Measurements from ENCODE around the gene C22orf23.
A peak's percentile ranks its signal among the peaks of the same experiment; 100 is the strongest.

C22orf23 gene

DNA sequence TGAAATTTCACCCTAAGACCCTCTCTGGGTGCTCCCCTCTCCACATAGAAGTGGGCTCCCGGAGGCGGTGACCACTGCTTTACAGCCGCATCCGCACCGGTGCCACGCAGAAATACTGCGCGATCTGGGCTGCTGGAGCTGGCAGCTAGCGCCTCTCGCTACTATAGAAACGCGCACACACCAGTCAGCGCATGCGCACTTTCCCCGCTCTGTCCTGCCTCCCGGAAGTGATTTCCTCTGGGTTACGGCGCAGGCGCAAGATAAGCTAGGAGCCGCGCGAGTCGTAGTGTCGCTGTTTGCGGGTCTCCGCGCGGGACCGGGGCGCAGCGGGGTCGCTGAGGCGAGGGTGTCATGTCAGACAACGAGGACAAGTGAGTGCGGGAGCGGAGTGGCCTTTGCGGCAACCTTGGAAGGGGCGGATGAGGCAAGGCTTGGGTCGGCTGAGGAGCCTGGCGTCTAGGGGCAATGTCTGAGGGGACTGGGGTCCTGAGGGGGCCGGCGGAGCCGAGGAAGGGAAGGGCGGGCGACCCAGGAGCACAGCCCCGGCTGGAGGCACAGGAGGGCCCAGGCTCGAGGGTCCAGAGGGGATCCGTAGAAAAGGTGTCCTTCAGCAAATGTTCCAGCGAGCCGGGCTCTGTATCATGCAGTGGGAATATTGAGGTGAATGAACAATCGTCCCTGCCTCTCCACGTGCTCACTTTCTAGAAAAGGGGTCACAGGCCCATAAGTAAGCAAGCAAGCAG is at the start of gene C22orf23, which contains the start of gene POLR2F:
TSS of gene C22orf23 (minus strand) at position 165 of the 743 bp plus-strand sequence. CDS start 452 bp downstream, outside the sequence.
TSS of gene POLR2F (plus strand) at position 263 of the 743 bp plus-strand sequence. CDS start at position 352, 89 bp downstream.
- DNase-seq: peak; percentile 64

DNA sequence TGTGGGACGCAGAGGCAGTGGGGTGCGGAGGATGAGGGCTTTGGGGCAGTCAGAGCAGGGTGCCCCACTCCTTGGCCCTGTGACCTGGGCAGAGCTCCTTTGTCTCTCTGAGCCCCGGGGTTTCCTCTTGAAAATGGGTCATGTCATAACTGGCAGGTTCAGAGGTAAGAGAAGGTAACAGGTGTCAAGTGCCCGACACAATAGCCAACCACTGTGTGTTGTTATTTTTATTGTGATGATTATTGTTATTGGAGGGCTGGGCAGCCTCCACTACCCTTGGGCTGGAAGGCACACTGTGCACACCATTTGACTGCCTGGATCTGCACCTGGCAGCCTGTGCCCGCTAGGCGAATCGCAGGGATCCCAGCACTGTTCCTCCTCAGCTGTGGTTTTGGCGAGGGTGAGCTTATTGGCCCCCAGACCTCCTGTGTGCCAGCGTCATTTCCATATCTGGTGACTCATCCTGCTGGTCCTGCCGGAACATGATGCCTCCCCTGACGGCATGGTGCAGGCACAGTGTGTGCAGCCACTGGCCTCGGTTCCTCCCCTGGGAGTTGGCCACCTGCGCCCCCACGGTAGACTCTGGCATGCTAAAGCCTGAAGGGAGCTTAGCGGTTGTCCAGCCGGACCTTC is 46.4 kb upstream of the C22orf23 start:
- DNase-seq: no peak

DNA sequence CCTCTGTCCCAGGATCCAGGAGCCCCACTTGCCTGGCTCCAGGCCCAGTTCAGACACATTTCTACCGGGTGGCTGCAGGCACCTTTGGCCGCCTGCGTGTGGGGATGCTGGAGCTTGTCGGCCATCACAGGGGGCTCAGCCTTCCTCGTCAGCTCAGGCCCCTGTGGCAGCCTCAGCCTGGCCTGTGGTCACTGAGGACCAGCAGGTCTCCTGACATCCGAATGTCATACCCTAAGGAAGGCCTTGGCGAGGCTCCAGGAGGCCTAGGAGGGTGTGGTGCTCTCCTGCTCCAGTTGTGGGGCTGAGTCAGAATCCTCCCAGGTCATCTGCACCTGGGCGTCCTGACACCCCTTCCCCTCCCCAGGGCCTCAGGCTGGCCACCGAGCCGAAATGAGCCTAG is 45.8 kb upstream of the C22orf23 start:
- no peak for DNase-seq

DNA sequence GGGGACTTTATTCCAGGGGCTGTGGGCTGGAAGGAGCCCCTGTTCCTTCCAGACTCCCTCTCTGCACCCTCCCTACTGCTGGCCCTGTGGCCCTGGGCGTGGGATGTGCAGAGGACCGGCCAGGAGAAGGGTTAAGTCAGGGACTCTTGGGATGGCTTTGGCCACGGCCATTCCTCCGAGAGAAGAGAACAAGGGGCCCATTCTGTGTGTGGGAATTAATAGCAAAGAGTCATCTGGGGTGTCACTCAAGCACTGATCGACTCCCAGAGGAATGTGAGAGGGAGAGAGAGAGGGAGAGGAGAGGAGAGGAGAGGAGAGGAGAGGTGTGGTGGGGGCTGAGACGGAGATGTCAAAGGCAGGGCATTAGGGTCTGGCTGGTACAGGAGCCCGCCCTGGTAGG is 45.1 kb upstream of the C22orf23 start:
- no peak for DNase-seq

DNA sequence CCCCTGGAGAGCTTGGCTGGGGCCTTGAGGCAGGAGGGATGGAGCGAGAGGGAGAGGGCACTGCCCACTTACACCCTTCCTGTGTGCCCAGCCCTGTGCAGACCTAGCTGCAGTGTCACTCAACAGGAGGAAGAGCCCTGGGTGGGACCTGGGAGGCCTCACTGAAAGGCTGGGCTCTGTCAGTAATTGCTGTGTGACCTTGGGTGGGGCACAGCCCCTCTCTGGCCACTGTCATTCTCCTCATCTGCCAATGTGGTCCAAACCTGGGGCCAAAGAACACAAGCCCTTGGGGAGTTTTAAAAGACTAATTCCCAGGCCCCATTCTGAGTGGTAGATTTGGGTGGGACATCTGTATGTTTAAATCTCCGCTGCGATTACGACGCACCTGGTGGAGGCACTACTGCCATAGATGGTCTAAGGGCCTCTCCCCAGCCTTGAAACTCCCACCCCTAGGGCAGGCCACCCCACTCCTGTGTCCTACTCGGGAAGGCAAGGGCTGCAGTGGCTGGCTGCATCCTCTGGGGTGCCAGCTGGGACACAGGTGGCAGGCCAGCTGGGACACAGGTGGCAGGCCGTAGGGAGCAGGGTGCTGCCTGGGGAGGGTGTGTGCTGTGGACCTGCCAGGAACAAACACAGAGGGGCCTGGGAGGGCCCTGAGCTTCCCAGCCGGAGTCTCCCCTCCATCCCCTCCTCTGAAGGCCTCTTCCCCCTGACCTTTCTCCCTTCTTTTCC is 43.3 kb upstream of the C22orf23 start:
- peak; percentile 37 for DNase-seq

DNA sequence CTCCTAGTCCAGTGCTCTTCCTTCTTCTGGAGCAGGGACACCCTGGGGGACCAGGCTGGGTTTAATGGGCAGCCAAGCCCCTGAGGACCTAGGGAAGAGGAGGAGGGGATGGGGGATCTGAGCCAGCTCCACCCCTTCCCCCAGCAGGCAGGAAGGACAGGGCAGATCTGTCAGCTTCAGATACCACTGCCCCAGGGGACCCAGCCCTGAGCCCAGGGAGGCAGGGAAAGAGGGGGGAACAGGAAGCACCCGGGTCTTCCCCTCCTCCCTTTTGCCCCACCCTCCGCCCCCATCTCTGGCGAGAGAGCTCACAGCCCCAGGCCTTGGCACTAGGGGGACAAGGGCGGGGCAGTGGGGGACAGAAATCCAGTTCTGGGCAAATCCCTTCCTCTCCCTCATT is 42.7 kb upstream of the C22orf23 start:
- no peak for DNase-seq

DNA sequence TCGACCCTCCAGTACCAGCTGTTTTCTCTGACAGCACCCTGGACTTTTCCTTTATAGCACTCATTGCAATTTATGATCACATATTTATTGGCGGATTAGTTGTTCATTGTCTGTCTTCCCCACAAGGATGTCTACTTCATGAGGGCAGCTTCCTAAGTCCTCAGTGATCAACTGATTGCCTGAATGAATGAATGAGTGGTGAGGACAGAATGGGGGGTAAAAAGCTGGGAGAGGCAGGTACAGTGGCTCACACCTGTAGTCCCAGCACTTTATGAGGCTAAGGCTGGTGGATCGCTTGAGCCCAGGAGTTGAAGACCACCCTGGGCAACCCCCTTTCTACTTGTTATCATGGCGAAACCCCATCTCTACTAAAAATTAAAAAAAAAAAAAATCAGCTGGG is 42.1 kb upstream of the C22orf23 start:
- DNase-seq: no peak

DNA sequence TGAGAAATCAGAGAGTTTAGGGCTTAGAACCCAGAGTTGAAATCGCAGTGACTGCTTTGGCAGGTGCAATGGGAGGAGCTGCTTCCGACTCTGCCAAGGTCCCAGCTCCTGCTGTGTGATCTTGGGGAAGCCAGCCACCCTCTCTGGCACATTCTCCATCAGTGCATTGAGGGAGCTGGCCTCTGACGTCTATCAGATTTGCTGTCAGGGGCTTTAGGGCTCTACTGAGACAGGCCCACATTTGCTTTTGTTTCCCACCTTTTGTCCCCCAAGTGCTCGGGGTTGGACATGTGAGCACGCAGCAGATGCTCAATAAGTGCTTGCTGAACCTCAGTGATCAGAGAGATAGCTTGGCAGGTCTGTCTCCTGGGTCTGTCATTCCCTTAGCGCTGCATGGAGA is 41.6 kb upstream of the C22orf23 start:
- no peak for DNase-seq

DNA sequence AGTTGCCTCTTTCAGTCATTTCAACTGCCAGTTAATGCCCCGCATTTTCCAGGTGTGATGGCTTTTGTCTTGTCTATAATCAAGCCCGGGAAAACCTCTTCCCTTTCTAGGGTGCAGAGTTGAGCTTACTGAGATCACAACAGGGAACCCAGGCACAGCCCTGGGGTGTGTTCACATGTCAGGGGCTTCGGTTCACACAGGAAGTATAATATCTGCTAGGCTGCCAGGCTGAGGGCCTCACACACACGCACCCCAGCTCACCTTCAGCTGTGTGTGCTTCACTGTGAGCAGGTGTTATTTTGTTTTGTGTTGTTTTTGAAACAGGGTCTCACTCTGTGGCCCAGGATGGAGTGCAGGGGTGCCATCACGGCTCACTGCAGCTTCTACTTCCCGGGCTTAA is 40.6 kb upstream of the C22orf23 start:
- DNase-seq: no peak

DNA sequence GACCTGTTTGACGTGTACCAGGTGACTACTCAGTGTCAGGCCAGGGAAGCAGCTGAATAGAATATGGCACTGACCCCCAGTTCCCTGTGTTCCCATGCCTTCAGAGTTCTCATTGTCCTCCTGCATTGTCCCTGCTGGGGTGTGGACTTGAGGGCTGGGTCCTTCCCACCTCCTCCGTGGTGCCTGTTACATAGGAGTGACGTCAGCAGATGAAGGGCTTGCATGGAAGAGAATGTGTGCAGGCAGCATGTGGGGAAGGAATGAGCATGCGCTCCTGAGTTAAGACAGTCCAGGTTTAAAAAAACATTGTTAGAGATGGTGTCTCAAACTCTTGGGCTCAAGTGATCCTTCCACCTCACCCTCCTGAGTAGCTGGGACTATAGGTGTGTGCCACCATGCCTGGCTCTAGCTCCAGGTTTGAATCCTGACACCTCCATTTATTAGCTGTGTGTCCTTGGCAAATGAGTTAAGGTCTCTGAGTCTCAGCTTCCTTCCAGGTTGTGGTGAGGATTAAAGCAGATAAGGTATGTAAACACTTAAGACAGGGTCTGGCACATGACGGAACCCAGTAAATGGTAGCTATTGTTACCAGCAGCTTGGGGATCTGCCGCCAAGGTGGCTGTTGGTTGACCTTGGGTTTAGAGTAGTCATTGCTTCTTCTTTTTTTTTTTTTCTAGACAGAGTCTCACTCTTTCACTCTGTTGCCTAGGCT is 38.5 kb upstream of the C22orf23 start:
- DNase-seq: no peak

DNA sequence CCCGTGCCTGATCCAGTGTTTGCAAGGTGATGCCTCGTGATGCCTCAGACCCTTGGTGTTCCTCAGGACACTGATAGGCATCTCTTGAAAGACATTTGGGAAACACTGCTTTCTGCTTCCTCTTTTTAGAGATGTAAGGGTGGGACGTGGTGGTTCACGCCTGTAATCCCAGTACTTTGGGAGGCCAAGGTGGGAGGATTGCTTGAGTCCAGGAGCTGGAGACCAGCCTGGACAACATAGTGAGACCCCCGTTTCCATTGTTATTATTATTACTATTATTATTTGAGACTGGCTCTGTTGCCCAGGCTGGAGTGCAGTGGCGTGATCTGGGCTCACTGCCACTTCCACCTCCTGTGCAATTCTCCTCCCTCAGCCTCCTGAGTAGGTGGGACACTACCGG is 37.5 kb upstream of the C22orf23 start:
- no peak for DNase-seq

DNA sequence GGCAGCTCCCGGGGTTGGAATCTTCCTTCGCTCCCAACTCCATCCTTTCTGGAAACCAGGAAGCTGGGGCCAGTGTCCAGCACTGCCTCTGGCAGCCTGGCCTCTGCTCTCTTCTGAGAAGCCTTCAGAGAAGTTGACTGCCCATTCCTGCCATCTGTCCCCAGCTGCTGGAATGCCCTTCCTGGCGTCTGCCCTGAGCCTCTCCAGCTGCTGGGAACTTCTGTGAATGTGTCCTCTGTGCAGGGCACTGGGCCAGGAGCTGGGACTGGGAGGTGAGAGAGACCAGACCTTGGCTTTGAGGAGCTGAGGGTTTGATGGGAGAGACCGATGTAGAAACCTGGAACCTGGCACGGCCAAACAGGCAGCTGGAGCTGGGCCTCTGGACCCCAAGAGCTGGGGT is 36.9 kb upstream of the C22orf23 start:
- DNase-seq: no peak

DNA sequence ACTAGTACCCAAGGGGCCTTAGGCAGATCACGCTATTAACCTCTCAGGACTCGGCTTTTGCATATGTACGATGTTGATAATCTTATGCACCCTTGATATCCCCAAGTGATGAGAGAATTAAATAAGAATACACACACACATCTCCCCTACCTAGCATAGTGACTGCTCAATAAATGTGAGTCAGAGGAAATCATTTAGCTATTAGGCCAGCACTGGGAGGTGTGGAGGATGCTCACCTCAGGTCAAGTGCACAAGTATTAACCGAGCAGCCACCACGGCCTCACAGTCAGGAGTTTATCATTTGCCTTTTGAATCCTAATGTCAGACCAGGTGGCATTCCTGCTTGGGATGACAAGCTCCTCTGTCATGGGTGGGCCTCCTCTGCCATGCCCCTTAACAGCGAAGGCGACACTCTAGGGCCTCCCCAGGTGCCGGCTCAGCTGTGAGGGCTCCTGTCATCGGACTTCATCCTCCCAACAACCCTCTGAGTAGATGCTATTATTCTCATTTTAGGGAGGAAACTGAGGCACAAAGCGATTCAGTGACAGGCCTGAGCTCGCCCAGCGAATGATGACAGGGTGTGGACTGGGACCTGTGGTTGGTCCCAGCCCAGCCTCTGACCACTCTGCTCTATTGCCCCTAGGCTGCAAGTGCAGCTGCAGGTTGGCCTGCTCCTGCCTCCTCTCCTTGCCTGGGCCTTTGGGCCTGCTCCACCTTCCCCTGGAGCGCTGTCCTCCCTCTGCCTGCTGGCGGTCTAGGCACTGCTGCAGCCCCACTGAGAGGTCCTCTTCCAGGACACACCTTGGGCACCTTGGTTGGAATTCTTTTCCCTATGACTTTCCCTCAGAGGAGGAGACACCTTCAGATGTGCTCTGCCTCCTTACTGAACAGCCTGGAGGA is 36.0 kb upstream of the C22orf23 start:
- DNase-seq: no peak

DNA sequence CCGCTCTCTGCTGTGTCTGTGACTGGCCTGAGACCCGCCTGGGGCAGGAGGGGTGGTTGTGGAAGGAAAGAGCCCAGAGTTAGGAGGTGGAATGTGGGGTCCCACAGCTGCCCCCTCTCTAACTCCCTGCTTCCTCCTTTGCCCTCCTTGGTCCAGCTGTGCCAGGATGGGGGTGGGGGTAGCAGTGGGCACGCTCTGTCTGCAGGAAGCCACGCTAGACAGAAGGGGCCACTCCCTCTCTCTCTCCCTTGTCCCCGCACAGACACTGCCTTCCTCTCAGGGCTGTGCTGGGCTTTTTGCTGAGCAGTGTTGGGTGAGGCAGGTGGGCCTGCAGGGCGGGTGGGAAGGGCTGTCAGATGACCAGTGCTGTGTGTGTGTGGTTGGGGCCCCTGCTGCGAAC is 33.0 kb upstream of the C22orf23 start:
- no peak for DNase-seq

DNA sequence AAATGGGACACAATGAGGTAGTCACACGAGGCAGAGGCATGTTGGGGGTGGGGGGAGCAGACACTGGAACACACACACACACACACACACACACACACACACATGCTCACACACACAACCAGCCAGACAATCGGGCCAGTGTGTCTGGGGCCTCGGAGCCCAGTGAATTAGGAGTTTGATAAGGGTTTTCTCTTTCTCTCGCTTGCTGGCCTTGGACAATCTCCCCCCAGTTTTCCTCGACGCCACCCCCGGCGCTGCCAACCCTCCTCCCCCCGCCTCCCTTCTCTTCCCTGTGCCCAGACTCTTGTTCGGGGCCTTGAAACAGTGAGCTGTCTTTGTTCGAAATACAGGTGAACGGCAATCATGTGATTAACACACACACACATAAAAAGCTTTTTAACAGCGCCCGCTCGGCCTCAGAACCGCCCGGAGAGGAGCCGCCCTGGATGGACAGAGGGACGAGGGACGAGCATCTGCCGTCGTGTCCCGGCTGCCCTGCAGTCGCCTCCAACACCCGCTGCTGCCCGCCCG is 32.4 kb upstream of the C22orf23 start:
- no peak for DNase-seq

DNA sequence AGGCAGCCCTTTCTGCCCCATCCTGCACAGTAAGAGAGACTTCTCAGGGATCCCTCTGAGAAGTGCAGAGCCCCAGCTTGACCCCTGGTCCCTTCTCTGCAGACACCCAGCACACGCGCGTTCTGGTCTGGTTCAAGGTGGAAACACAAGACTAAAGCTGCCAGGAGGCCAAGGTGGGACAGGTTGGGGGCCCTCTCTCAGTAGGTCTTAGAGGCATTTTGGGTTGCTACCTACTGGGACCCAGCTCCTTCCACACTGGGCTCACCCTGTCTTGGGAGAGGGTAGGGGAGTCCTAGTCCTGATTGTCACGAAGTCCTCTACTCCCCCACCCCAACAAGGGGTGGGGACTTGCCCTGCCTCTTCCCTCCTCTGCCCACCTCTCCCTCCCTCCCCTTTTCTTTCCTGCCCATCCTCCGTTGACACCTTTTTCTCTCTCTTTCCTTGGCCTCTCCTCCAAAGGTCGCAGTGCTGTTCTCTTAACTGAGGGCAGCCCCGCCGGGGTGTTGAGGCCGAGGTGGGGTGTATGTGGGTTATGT is 31.7 kb upstream of the C22orf23 start:
- no peak for DNase-seq

DNA sequence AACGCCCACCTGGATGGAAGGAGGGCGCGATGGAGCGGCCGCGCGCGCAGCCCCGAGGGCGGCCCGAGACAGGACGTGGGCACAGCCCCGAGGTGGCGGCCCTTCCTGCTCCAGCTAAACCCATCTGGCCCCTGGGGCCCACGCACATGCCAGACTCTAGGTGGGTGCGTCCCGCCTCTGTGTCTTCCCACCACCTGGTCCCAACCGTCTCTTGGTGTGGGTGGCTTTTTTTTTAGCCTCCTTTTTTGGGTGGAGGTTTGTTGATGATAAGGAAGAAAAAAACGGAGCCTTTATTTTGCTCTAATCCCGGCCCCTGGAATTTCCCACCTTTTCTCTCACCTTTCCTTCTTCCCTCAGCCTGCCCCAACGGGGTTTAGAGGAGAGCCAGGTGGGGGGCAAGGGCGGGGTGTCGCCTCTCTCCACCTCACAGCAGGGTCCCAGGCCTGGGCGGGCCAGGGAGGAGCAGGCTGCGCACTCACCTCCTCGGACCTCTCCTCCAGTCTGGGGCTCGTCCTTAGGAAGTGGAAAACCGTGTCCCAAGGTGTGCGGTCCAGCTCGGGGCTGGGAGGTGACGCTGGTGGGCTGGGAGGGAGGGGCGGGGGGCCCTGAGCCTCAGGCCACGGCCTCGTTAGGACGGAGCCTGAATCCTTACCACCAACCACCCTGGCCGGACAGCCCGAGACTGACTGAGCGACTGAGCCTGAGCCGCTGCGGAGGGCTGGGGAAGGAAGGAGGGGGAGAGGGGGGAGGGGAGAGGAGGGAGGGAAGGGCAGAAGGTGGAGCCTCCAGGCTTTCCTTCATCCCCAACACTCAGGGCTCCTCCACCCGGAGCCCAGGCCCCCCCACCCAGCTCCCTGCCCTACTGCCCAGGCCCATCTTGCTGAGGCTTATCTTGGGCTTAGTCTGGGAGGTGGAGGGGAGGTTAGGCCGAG is 30.7 kb upstream of the C22orf23 start, which contains the start of gene SOX10:
TSS of gene SOX10 (minus strand) at position 696 of the 932 bp plus-strand sequence. CDS start 771 bp downstream, outside the sequence.
- DNase-seq: no peak

DNA sequence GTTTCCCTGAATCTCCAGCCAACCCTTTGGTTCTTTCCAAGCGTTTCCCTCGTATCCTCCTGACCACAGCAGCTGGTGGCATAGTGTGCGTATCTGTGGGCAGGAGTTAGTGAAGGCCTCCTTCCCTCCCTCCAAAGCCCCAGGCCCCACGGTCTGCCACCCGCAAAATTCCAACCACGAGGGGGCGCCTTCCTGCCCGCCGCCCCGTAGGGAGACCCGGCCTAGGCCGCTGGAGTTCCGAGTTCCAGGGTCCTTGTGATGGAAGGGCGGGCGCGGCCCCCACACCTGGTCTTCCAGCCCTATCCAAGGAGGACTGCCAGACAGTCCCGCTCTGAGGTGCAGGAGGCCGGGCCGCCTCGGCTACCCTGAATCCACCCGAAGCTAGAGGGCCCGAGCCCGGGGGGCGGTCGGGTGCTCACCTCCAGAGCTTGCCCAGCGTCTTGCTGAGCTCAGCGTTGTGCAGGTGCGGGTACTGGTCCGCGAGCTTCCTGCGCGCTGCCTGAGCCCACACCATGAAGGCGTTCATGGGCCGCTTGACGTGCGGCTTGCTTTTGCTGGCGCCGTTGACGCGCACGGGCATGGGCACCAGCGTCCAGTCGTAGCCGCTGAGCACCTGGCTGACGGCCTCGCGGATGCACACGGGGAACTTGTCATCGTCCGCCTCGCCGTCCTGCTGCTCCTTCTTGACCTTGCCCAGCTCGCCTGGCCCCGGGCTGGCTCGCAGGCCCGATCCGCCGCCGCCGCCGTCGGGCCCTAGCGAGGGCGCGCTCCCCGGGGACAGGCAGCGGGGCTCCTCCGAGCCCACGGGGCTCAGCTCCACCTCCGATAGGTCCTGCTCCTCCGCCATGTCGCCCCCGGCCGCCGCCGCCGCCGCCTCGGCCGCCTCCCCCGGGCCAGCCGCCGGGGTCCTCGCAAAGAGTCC is 29.8 kb upstream of the C22orf23 start:
- no peak for DNase-seq

DNA sequence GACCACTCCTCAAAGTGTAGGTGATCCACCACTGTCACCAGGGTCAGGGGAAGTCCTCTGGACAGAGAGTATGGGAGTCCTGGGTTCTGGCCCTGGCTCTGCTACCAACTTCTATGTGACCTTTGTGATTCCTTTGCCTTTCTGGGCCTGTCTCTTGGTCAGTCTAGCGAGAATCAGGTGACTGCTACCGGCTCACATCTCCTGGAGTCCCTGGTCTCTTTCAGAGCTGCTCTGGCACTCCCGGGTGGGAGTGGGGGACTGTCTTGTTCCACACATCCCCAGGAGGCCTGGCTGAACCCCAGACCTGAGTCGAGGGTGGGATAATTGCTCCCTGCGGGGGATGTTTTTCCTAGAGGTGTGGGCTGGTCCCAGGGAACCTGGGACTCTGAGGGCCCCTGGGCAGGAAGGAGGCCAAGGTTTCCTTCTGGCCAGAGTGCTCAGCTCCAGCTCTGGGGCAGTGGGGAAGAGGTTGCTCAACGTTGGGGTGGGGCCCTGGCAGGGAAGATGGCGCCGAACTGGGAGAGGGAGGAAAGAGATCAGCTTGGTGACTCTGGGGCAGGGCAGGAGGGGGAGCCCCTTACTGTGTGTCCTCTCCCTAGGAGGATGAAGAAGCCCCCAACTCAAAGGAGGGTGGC is 28.9 kb upstream of the C22orf23 start:
- DNase-seq: no peak
